Measurements from ENCODE around the gene HTR3A.

- no peak for TF ChIP-seq CTCF (IDR thresholded peaks at IDR 0.05)
- no peak for TF ChIP-seq POLR2A (IDR thresholded peaks at IDR 0.05)
Observed at GRCh38 chr11:113956986-113957385, 17.9 kb upstream of the HTR3A start.
